HEK293 (cell line): ENCODE measurements around the gene HEPHL1.

Experiments used
- BCL11A ChIP-seq: fragments of 450-650 bp; formaldehyde crosslinking; IDR thresholded peaks from 2 replicates; pipeline ENCODE4 v1.5.1; 2016; ENCODE audit warnings: low read depth, missing biosample characterization, missing genetic modification characterization
- PRDM1 ChIP-seq: fragments of 450-650 bp; formaldehyde crosslinking; IDR thresholded peaks from 2 replicates; pipeline ENCODE4; 2016; ENCODE audit warnings: missing biosample characterization, missing genetic modification characterization
- ZBTB1 ChIP-seq: fragments of 450-650 bp; formaldehyde crosslinking; IDR thresholded peaks from 2 replicates; pipeline ENCODE4 v1.5.1; 2016; ENCODE audit warnings: missing biosample characterization, missing genetic modification characterization
- ZNF184 ChIP-seq: fragments of 450-650 bp; IDR thresholded peaks from 2 replicates; pipeline ENCODE4 v1.5.1; 2018; ENCODE audit warnings: missing biosample characterization, mild to moderate bottlenecking, missing genetic modification characterization
- ZNF19 ChIP-seq: fragments of 450-650 bp; formaldehyde crosslinking; IDR thresholded peaks from 2 replicates; pipeline ENCODE4; 2016; ENCODE audit warnings: missing biosample characterization, missing genetic modification characterization, low read depth
- ZNF501 ChIP-seq: fragments of 450-650 bp; formaldehyde crosslinking; IDR thresholded peaks from 2 replicates; pipeline ENCODE4 v1.5.1; 2016; ENCODE audit warnings: missing biosample characterization, missing genetic modification characterization
- ZNF610 ChIP-seq: fragments of 450-650 bp; formaldehyde crosslinking; IDR thresholded peaks from 2 replicates; pipeline ENCODE4 v1.5.1; 2016; ENCODE audit warnings: missing biosample characterization, missing genetic modification characterization, borderline replicate concordance
- ZNF76 ChIP-seq: fragments of 450-650 bp; formaldehyde crosslinking; IDR thresholded peaks from 2 replicates; pipeline ENCODE4; 2016; ENCODE audit warnings: low read depth, missing biosample characterization, missing genetic modification characterization, borderline replicate concordance
- ZNF768 ChIP-seq: fragments of 450-650 bp; formaldehyde crosslinking; IDR thresholded peaks from 2 replicates; pipeline ENCODE4 v1.5.1; 2018; ENCODE audit warnings: missing biosample characterization, mild to moderate bottlenecking, missing genetic modification characterization
- TF ChIP-seq, protein P1 (sequence below): fragments of 450-650 bp; formaldehyde crosslinking; IDR thresholded peaks from 2 replicates; pipeline ENCODE4 v1.5.1; 2016; ENCODE audit warnings: missing biosample characterization, missing genetic modification characterization
- TF ChIP-seq, protein P2 (sequence below): fragments of 450-650 bp; formaldehyde crosslinking; IDR thresholded peaks from 2 replicates; pipeline ENCODE4 v1.5.1; 2017; ENCODE audit warnings: missing biosample characterization, missing genetic modification characterization
- TF ChIP-seq, protein P3 (sequence below): fragments of 450-650 bp; formaldehyde crosslinking; IDR thresholded peaks from 2 replicates; pipeline ENCODE4 v1.5.1; 2016; ENCODE audit warnings: missing biosample characterization, missing genetic modification characterization
- TF ChIP-seq, protein P4 (sequence below): fragments of 450-650 bp; formaldehyde crosslinking; optimal IDR thresholded peaks from 2 replicates; pipeline ENCODE3; 2016; ENCODE audit warnings: missing biosample characterization, mild to moderate bottlenecking, missing genetic modification characterization
- TF ChIP-seq, protein P5 (sequence below): fragments of 450-650 bp; formaldehyde crosslinking; IDR thresholded peaks from 2 replicates; pipeline ENCODE4 v1.5.1; 2017; ENCODE audit warnings: missing biosample characterization, missing genetic modification characterization

DNA sequence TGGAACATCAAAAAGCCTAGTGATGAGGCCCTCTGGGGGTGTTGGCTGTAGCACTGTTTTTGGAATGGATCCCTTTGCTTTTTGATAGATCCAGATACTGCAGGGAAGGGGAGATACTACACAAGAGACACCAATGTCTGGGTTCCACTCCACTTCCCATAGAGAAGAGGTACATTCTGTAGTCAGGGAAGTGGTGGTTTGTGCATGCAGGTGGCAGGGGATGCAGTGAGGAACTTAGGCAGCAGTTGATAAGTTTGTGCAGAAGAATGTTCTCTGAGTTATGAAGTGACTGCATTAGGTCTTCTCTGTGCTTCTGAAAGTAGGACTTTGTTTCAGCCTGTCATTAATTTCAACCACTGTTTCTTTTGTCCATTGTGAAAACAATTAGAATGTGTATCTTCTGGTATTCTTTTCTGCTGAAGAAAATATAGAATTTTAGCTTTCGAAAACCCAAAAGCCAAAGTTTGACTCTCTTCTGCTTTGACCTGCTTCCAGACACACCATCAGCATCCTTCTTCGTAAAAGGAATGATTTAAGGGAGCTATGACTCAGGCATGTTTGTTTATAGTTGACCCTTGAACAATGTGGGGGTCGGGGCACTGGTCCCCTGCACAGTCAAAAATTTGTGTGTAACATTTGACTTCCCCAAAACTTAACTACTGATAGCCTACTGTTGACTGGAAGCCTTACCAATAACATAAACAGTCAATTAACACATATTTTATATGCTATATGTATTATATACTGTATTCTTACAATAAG, 133.1 kb downstream of the HEPHL1 start:
- no peak for TF ChIP-seq ZNF610 (tag by site-specific recombination)
- TF ChIP-seq ZNF76 (tag by site-specific recombination), result no peak
- TF ChIP-seq, protein P1, sequence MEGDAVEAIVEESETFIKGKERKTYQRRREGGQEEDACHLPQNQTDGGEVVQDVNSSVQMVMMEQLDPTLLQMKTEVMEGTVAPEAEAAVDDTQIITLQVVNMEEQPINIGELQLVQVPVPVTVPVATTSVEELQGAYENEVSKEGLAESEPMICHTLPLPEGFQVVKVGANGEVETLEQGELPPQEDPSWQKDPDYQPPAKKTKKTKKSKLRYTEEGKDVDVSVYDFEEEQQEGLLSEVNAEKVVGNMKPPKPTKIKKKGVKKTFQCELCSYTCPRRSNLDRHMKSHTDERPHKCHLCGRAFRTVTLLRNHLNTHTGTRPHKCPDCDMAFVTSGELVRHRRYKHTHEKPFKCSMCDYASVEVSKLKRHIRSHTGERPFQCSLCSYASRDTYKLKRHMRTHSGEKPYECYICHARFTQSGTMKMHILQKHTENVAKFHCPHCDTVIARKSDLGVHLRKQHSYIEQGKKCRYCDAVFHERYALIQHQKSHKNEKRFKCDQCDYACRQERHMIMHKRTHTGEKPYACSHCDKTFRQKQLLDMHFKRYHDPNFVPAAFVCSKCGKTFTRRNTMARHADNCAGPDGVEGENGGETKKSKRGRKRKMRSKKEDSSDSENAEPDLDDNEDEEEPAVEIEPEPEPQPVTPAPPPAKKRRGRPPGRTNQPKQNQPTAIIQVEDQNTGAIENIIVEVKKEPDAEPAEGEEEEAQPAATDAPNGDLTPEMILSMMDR (tag by site-specific recombination), result no peak
- no peak for TF ChIP-seq ZNF19 (tag by site-specific recombination)
- TF ChIP-seq, protein P2, sequence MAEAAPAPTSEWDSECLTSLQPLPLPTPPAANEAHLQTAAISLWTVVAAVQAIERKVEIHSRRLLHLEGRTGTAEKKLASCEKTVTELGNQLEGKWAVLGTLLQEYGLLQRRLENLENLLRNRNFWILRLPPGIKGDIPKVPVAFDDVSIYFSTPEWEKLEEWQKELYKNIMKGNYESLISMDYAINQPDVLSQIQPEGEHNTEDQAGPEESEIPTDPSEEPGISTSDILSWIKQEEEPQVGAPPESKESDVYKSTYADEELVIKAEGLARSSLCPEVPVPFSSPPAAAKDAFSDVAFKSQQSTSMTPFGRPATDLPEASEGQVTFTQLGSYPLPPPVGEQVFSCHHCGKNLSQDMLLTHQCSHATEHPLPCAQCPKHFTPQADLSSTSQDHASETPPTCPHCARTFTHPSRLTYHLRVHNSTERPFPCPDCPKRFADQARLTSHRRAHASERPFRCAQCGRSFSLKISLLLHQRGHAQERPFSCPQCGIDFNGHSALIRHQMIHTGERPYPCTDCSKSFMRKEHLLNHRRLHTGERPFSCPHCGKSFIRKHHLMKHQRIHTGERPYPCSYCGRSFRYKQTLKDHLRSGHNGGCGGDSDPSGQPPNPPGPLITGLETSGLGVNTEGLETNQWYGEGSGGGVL, result no peak
- TF ChIP-seq BCL11A, result no peak
- TF ChIP-seq, protein P3, sequence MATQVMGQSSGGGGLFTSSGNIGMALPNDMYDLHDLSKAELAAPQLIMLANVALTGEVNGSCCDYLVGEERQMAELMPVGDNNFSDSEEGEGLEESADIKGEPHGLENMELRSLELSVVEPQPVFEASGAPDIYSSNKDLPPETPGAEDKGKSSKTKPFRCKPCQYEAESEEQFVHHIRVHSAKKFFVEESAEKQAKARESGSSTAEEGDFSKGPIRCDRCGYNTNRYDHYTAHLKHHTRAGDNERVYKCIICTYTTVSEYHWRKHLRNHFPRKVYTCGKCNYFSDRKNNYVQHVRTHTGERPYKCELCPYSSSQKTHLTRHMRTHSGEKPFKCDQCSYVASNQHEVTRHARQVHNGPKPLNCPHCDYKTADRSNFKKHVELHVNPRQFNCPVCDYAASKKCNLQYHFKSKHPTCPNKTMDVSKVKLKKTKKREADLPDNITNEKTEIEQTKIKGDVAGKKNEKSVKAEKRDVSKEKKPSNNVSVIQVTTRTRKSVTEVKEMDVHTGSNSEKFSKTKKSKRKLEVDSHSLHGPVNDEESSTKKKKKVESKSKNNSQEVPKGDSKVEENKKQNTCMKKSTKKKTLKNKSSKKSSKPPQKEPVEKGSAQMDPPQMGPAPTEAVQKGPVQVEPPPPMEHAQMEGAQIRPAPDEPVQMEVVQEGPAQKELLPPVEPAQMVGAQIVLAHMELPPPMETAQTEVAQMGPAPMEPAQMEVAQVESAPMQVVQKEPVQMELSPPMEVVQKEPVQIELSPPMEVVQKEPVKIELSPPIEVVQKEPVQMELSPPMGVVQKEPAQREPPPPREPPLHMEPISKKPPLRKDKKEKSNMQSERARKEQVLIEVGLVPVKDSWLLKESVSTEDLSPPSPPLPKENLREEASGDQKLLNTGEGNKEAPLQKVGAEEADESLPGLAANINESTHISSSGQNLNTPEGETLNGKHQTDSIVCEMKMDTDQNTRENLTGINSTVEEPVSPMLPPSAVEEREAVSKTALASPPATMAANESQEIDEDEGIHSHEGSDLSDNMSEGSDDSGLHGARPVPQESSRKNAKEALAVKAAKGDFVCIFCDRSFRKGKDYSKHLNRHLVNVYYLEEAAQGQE (tag by site-specific recombination), result no peak
- no peak for TF ChIP-seq ZNF768
- no peak for TF ChIP-seq ZNF501
- TF ChIP-seq ZBTB1 (tag by site-specific recombination), result no peak
- no peak for TF ChIP-seq ZNF184 (tag by site-specific recombination)
- TF ChIP-seq, protein P4, sequence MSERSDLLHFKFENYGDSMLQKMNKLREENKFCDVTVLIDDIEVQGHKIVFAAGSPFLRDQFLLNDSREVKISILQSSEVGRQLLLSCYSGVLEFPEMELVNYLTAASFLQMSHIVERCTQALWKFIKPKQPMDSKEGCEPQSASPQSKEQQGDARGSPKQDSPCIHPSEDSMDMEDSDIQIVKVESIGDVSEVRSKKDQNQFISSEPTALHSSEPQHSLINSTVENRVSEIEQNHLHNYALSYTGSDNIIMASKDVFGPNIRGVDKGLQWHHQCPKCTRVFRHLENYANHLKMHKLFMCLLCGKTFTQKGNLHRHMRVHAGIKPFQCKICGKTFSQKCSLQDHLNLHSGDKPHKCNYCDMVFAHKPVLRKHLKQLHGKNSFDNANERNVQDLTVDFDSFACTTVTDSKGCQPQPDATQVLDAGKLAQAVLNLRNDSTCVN (tag by site-specific recombination), result no peak
- TF ChIP-seq, protein P5, sequence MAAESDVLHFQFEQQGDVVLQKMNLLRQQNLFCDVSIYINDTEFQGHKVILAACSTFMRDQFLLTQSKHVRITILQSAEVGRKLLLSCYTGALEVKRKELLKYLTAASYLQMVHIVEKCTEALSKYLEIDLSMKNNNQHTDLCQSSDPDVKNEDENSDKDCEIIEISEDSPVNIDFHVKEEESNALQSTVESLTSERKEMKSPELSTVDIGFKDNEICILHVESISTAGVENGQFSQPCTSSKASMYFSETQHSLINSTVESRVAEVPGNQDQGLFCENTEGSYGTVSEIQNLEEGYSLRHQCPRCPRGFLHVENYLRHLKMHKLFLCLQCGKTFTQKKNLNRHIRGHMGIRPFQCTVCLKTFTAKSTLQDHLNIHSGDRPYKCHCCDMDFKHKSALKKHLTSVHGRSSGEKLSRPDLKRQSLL (tag by site-specific recombination), result no peak
- TF ChIP-seq PRDM1 (tag by site-specific recombination), result no peak
